Astrocyte (in vitro differentiated cells and primary cell): Measurements from ENCODE around the gene DYNC1I1. TPM values are rescaled to one million over a fixed set of nuclear protein-coding genes. Genes with fewer than 3 reads are reported as not detected.

Experiments
- DNase-seq: peaks from one replicate; pipeline ENCODE4 v3.0.0-alpha.2; 2010; ENCODE audit warnings: low read depth
- FAIRE-seq: peaks from 2 replicates; lab custom pipeline; 2011; peaks lifted over from hg19 to GRCh38; lab: Jason Lieb, UNC
- H2AFZ ChIP-seq: 2 replicates; pipeline ENCODE4 v1.6.0; 2012; ENCODE audit warnings: low read depth, low read length, inconsistent platforms
- H3K27ac ChIP-seq: 2 replicates; pipeline ENCODE4 v1.5.1; 2011; ENCODE audit warnings: low read depth, low read length, inconsistent platforms
- H3K27me3 ChIP-seq: 2 replicates; pipeline ENCODE4 v1.6.0; 2011; ENCODE audit warnings: low read length, inconsistent platforms; ENCODE audit not compliant: insufficient read depth
- H3K36me3 ChIP-seq: 2 replicates; pipeline ENCODE4 v1.5.1; 2011; ENCODE audit warnings: low read length, inconsistent platforms; ENCODE audit not compliant: insufficient read depth
- H3K4me1 ChIP-seq: 2 replicates; pipeline ENCODE4 v1.5.1; 2011; ENCODE audit warnings: low read length, inconsistent platforms; ENCODE audit not compliant: insufficient read depth
- H3K4me2 ChIP-seq: 2 replicates; pipeline ENCODE4 v1.6.0; 2012; ENCODE audit warnings: low read length, inconsistent platforms
- H3K4me3 ChIP-seq: 2 replicates; pipeline ENCODE4 v1.5.1; 2011; ENCODE audit warnings: low read depth, mild to moderate bottlenecking, low read length, inconsistent platforms; ENCODE audit not compliant: insufficient read depth
- H3K79me2 ChIP-seq: 2 replicates; pipeline ENCODE4 v1.6.0; 2012; ENCODE audit warnings: mild to moderate bottlenecking, low read length, inconsistent platforms; ENCODE audit not compliant: insufficient read depth
- H3K9ac ChIP-seq: 2 replicates; pipeline ENCODE4 v1.6.0; 2012; ENCODE audit warnings: mild to moderate bottlenecking, low read length, inconsistent platforms
- H3K9me3 ChIP-seq: 2 replicates; pipeline ENCODE4 v1.5.1; 2012; ENCODE audit warnings: low read depth, mild to moderate bottlenecking, low read length, inconsistent platforms; ENCODE audit not compliant: insufficient read depth
- H4K20me1 ChIP-seq: 2 replicates; pipeline ENCODE4 v1.6.0; 2012; ENCODE audit warnings: low read length, inconsistent platforms; ENCODE audit not compliant: insufficient read depth
- H3K27ac Mint-ChIP-seq: one replicate; pipeline ENCODE4 v1.8.0; 2021; ENCODE audit warnings: mild to moderate bottlenecking, mixed read lengths; ENCODE audit not compliant: unreplicated experiment
- H3K27me3 Mint-ChIP-seq: one replicate; pipeline ENCODE4 v1.8.0; 2021; ENCODE audit warnings: low read depth, mixed read lengths; ENCODE audit not compliant: unreplicated experiment
- H3K36me3 Mint-ChIP-seq: one replicate; pipeline ENCODE4 v1.8.0; 2021; ENCODE audit warnings: low read depth, mixed read lengths; ENCODE audit not compliant: unreplicated experiment
- H3K4me1 Mint-ChIP-seq: one replicate; pipeline ENCODE4 v1.8.0; 2021; ENCODE audit warnings: low read depth, mixed read lengths; ENCODE audit not compliant: unreplicated experiment
- H3K4me3 Mint-ChIP-seq: one replicate; pipeline ENCODE4 v1.8.0; 2021; ENCODE audit warnings: mild to moderate bottlenecking, moderate library complexity, mixed read lengths; ENCODE audit not compliant: unreplicated experiment
- H3K9me3 Mint-ChIP-seq: one replicate; pipeline ENCODE4 v1.8.0; 2021; ENCODE audit warnings: mild to moderate bottlenecking, mixed read lengths; ENCODE audit not compliant: unreplicated experiment
- EZH2 ChIP-seq: IDR thresholded peaks from 2 replicates; pipeline ENCODE4 v1.6.1; 2012; ENCODE audit warnings: mild to moderate bottlenecking, low read length, inconsistent platforms; ENCODE audit not compliant: insufficient read depth
- total RNA-seq: library from RNA; stranded (reverse); gene quantifications from 2 replicates; pipeline ENCODE4 v1.2.1, GENCODE V29; 2021
- TF ChIP-seq, protein P1 (sequence below): IDR thresholded peaks from 2 replicates; pipeline ENCODE4 v1.5.1; 2011; ENCODE audit warnings: low read depth, mild to moderate bottlenecking, inconsistent platforms, low read length, moderate library complexity; ENCODE audit not compliant: insufficient read depth

DYNC1I1 gene
- total RNA-seq, 1 donor from 2014 or later = 3.2 TPM

- no peak overlapping the region for H3K4me2 ChIP-seq
- Mint-ChIP-seq H3K9me3 (no peaks in the 10 kb centered on the region), H3K4me1 (no peaks in the 10 kb centered on the region), H3K36me3 (peaks cover 5% of the 10 kb centered on the region), H3K27me3 (peaks cover 2% of the 10 kb centered on the region), H3K27ac (no peak overlapping the region), H3K4me3 (no peak overlapping the region)
- no peak overlapping the region for H3K9ac ChIP-seq
- DNase-seq (no peak), FAIRE-seq (no peak)
- no peaks in the 10 kb centered on the region for H4K20me1 ChIP-seq
- no peaks in the 10 kb centered on the region for H3K79me2 ChIP-seq
- no peaks in the 10 kb centered on the region for H3K9me3 ChIP-seq
- no peak overlapping the region for H3K27ac ChIP-seq
- no peak overlapping the region for H2AFZ ChIP-seq
- no peaks in the 10 kb centered on the region for H3K27me3 ChIP-seq
- no peak overlapping the region for H3K4me3 ChIP-seq
- no peak for TF ChIP-seq EZH2
- TF ChIP-seq, protein P1, sequence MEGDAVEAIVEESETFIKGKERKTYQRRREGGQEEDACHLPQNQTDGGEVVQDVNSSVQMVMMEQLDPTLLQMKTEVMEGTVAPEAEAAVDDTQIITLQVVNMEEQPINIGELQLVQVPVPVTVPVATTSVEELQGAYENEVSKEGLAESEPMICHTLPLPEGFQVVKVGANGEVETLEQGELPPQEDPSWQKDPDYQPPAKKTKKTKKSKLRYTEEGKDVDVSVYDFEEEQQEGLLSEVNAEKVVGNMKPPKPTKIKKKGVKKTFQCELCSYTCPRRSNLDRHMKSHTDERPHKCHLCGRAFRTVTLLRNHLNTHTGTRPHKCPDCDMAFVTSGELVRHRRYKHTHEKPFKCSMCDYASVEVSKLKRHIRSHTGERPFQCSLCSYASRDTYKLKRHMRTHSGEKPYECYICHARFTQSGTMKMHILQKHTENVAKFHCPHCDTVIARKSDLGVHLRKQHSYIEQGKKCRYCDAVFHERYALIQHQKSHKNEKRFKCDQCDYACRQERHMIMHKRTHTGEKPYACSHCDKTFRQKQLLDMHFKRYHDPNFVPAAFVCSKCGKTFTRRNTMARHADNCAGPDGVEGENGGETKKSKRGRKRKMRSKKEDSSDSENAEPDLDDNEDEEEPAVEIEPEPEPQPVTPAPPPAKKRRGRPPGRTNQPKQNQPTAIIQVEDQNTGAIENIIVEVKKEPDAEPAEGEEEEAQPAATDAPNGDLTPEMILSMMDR = no peak
- H3K4me1 ChIP-seq = no peaks in the 10 kb centered on the region
- H3K36me3 ChIP-seq = no peaks in the 10 kb centered on the region
These were observed 9.7 kb downstream of the DYNC1I1 start for GRCh38 chr7:95781961-95782586.

DNA sequence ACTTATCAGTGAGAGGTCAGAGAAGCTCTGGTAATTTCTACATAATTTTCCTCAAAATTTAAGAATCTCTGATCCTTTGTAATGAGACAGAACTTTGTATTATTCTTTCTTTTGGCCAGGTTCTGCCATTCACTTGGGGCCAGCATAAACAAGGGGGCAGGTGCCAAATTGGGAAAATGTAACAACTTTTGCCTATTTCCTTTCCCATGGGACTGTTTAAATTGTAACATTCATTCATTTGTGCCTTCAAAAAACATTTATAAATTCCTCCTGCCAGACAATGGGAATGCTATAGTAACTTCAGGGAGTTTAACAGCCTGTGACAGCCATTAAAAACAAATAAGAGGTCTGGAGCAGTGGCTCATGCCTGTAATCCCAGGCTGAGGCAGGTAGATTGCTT is 12.4 kb downstream of the DYNC1I1 start:
- Mint-ChIP-seq H3K27me3 (peaks cover 7% of the 10 kb centered on the region), H3K4me1 (no peaks in the 10 kb centered on the region), H3K9me3 (no peaks in the 10 kb centered on the region), H3K36me3 (peaks cover 2% of the 10 kb centered on the region), H3K4me3 (no peak overlapping the region), H3K27ac (no peak overlapping the region)
- TF ChIP-seq, protein P1 = no peak
- no peak for TF ChIP-seq EZH2
- Histone ChIP-seq H3K36me3 (no peaks in the 10 kb centered on the region), H4K20me1 (no peaks in the 10 kb centered on the region), H3K9me3 (no peaks in the 10 kb centered on the region), H3K4me3 (no peak overlapping the region), H3K27ac (no peak overlapping the region), H3K4me1 (no peaks in the 10 kb centered on the region), H3K79me2 (no peaks in the 10 kb centered on the region), H3K4me2 (no peak overlapping the region), H3K9ac (no peak overlapping the region), H3K27me3 (no peaks in the 10 kb centered on the region), H2AFZ (no peak overlapping the region)
- DNase-seq (no peak), FAIRE-seq (no peak)

DNA sequence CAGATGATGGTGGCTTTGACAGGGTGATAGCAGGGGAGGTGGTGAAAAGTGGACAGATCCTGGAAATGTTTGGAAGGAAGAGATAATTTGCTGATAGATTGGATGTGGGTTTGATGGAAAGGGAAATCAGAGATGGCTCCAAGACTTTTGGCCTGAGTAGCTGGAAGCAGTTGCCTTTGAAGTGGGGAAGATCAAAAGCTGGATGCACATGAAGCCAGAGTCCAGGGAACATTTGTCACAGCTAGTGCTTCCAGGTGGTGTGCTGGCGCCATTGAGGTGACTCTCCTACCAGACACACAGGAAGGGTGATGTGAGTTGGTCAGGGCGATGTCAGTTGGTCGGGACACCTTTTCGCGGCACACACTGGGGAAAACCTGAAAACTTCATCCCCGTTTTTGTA is 15.9 kb downstream of the DYNC1I1 start:
- H3K4me2 ChIP-seq = no peak overlapping the region
- no peak overlapping the region for H3K4me3 ChIP-seq
- TF ChIP-seq EZH2 = no peak
- TF ChIP-seq, protein P1 = no peak
- no peaks in the 10 kb centered on the region for H3K27me3 ChIP-seq
- H3K4me1 Mint-ChIP-seq = no peaks in the 10 kb centered on the region
- H2AFZ ChIP-seq = no peak overlapping the region
- no peak overlapping the region for H3K4me3 Mint-ChIP-seq
- no peaks in the 10 kb centered on the region for H4K20me1 ChIP-seq
- FAIRE-seq = no peak
- no peak overlapping the region for H3K27ac Mint-ChIP-seq
- H3K9me3 Mint-ChIP-seq = no peaks in the 10 kb centered on the region
- H3K9ac ChIP-seq = no peak overlapping the region
- H3K79me2 ChIP-seq = no peaks in the 10 kb centered on the region
- peaks cover 1% of the 10 kb centered on the region for H3K36me3 Mint-ChIP-seq
- no peak for DNase-seq
- H3K27ac ChIP-seq = no peak overlapping the region
- no peaks in the 10 kb centered on the region for H3K9me3 ChIP-seq
- no peaks in the 10 kb centered on the region for H3K36me3 ChIP-seq
- H3K4me1 ChIP-seq = no peaks in the 10 kb centered on the region
- peaks cover 7% of the 10 kb centered on the region for H3K27me3 Mint-ChIP-seq
